ENCODE results near the gene GAPDHS.

DNA sequence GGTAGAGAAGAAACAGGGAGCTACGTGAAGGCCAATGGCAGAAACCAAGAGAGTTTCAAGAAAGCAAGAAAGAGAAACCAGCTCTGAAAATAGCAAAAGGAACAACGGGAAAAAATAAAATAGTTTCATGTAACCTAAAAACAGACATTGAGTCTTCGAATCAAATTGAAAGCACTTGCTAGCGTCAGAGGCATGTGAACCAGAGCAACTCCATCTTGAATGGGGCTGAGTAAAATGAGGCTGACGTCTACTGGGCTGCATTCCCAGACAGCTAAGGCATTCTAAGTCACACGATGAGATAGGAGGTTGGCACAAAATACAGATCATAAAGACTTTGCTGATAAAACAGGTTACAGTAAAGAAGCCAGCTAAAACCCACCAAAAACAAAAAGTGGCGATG lies 45.5 kb downstream of the GAPDHS start:
- TF ChIP-seq POLR2A (IDR thresholded peaks at IDR 0.05): no peak
- TF ChIP-seq, protein P1, sequence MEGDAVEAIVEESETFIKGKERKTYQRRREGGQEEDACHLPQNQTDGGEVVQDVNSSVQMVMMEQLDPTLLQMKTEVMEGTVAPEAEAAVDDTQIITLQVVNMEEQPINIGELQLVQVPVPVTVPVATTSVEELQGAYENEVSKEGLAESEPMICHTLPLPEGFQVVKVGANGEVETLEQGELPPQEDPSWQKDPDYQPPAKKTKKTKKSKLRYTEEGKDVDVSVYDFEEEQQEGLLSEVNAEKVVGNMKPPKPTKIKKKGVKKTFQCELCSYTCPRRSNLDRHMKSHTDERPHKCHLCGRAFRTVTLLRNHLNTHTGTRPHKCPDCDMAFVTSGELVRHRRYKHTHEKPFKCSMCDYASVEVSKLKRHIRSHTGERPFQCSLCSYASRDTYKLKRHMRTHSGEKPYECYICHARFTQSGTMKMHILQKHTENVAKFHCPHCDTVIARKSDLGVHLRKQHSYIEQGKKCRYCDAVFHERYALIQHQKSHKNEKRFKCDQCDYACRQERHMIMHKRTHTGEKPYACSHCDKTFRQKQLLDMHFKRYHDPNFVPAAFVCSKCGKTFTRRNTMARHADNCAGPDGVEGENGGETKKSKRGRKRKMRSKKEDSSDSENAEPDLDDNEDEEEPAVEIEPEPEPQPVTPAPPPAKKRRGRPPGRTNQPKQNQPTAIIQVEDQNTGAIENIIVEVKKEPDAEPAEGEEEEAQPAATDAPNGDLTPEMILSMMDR (IDR thresholded peaks at IDR 0.05): no peak

Data from right lobe of liver (tissue), 4 donors.